Left lobe of liver (tissue), 2 donors: ENCODE results near the gene ITGA3. TPM values are rescaled to one million over a fixed set of nuclear protein-coding genes. Genes with fewer than 3 reads are reported as not detected.
A peak's percentile ranks its signal among the peaks of the same experiment; 100 is the strongest.

ENCODE experiments used
- ATAC-seq: fragments of 200-7000 bp; cut with Tn5 transposase; one replicate; pipeline ENCODE4 v1.9.1; 2020; ENCODE audit warnings: mild to moderate bottlenecking, moderate library complexity
- DNase-seq: peaks from one replicate; pipeline ENCODE4 v3.0.0-alpha.2; 2020; ENCODE audit warnings: low spot score
- total RNA-seq: library from RNA; stranded (reverse); gene quantifications from one replicate; pipeline ENCODE4 v1.2.1, GENCODE V29; 2021
- donor health status: DM: no; HTN: no; CAD: no; lungs with moderate emphysema.
- donor health status: DM: no; HTN: yes; CAD: no.

The ITGA3 gene
- total RNA-seq, 1 donor from 2014 or later = 2.7 TPM

DNA sequence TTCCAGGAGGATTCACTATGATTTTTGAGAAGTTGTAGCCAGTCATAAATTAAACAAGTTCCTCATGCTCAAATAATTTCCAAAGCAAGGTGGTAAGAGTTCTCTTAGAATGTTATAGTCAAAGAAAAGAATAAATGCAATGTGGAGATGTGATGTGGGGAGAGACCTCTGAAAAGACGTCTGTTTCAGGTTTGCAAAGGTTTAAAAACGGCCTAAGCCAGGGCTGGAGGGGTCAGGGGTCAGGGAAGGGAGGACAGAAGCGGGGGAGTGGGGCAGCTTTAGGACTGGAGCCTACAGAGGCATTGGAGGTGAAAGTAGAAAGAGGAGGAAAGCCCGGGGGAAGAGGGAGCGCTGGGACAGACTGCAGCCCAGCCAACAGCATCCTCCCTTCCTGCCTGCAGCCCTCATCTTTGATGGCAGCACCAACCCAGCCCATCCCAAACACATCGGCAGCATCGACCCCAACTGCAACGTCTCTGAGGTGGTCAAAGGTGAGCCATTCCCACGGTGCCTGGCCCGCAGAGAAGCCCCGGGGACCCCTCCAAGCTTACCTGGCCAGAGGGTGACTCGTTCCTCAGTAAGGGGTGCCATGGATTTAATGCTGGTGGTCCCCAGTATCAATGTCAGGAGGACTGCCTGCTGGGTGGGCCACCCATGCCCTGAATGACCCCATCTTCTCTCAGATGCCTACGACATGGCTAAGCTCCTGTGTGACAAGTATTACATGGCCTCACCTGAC is 50.7 kb downstream of the ITGA3 start:
- no peak for DNase-seq
- no peak for ATAC-seq

DNA sequence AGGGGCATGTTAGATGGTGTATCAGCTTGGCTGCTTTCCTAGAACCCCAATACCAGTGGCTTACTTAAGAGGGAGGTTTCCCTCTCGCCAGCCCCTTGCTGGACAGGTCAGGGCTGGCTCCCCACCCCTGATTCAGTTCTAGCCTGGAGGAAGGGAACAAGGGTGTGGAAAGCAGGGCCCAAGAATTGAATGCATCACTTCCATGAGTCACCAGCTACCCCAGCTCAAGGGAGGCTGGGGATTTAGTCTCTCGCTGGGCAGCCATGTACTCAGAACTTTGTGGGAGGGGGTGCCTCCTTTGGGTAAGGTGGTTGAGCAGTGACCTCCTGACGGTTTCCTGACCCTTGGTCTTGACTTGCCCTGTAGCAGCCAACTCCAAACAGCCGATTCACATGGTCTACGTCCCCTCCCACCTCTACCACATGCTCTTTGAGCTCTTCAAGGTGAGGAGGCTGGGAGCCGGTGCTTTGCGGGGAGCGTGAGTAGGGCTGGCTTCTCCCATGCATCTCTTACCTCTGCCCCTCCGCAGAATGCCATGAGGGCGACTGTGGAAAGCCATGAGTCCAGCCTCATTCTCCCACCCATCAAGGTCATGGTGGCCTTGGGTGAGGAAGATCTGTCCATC is 52.0 kb downstream of the ITGA3 start:
- no peak for DNase-seq
- ATAC-seq = no peak

DNA sequence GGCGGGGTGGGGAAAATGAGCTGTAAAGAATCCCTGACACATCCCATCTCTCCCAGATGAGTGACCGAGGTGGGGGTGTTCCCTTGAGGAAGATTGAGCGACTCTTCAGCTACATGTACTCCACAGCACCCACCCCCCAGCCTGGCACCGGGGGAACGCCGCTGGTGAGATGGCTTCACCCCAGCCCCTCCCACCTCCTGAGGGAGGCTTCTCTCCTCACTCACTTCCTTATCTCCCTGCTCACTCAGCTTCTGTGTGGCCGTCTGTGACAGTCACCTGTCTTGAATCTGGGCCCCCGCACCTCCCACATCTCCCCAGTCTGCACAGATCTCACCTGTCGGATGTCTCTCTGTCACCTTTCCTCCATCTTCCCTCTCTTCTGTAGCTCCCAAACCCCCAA is 52.6 kb downstream of the ITGA3 start:
- DNase-seq (no peak), ATAC-seq (no peak)

DNA sequence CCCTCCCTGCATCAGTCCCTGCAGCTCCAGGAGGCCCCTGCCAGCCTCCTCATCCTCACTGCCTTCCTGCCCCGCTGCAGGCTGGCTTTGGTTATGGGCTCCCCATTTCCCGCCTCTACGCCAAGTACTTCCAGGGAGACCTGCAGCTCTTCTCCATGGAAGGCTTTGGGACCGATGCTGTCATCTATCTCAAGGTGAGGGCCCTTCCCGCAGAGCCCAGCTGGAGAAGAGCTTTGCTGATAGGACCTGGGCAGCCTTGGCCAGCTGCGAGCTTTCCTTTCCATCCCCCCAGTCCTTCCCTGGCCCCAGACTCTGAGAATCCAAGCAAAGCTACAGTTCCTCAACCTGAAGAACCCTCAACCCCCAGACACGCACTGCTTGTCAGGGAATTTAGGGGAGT is 53.3 kb downstream of the ITGA3 start:
- ATAC-seq (no peak), DNase-seq (no peak)

DNA sequence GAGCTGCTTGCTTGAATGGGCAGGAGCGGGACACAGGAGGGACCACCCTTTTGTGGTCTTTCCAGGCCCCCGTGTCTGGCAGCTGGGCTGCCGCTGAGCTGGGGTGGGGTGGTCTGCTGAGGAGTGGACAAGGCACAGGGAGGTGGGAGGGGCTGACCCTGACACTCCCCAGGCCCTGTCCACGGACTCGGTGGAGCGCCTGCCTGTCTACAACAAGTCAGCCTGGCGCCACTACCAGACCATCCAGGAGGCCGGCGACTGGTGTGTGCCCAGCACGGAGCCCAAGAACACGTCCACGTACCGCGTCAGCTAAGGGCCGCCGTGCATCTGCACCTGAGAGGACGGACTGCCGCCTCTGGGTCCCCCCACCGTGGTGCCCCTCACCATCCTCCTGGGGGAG is 53.9 kb downstream of the ITGA3 start:
- no peak for DNase-seq
- no peak for ATAC-seq

DNA sequence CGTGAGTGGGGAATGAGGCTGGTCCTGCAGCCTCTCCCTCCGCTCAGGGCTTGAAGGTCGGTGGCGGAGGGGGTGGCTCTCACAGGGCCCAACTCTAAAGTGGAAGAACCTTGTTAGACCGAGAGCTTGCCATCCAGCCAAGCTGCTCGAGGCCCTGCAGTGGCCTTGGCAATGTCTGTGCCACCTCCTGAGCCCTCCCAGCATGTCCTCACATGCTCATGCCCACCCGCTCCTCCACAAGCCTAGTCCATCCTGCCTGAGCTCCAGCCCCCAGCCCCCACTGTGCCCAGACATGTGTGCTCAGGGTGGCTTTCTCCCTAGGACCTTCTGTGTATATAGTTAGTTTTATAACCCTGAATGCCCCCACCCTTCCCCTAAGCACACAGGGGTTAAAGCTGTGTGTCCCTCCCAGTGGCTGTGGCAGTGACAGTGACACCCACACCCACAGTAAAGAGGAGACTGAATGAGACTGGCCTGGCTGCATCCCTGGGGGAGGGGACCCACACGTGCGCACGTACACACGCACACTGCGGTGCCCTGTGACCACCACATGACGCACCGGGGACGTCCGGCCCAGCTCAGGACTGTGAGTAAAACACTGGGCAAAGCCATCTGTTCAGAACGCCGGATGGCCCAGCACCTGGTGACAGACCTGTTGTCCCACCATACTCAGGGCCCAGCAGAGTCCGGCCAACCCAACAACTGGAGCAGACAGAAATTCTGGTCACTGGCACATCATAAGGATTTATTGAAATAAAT is 54.9 kb downstream of the ITGA3 start:
- ATAC-seq = peak; percentile 4
- no peak for DNase-seq

DNA sequence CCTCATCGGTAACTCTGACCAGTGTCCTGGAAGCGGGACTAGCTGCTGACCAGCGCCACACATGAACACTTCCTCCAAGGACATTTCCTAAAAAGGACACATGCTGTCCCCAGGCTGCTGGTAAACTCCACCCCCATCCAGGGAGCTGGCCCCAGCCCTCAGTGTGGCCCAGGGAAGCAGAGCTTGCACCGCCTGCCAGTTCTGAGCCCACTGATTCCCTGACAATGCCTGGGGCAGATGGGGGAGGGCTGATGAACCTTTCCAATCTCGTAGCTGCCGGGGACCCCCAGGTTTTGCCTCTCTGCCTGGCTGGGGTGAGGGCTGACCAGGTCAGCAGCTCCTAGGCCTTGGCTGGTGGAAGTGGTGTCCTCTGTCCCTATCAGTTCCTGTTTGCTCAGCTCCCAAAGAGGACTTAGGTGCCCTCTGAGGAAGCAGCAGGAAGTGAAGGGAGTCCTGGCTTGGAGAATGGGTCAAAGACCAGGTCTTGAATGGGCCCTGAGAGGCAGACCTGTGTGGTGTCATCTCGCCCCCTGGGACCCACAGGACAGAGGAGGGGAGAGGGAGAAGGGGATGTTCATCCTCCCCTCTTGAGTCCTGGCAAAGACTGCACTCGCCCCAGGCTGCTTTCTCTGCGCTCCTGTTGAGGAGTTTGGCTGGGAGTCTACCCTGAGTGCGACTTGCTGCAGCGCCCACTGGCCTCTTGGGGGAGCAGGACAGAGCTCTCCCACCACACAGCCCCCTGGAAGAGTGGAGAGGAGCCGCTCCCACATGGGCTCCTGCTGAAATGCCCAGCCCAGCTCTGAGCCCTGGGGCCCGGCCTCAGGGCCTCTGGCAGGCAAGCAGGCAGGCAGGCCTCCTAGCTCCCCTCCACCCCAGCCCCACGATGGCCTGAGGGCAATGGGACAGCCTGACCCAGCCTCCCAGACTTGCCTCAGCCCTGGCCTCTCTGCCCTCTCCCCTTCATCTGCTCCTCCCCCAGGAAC is 56.1 kb downstream of the ITGA3 start:
- DNase-seq (no peak), ATAC-seq (peak; percentile 60)

DNA sequence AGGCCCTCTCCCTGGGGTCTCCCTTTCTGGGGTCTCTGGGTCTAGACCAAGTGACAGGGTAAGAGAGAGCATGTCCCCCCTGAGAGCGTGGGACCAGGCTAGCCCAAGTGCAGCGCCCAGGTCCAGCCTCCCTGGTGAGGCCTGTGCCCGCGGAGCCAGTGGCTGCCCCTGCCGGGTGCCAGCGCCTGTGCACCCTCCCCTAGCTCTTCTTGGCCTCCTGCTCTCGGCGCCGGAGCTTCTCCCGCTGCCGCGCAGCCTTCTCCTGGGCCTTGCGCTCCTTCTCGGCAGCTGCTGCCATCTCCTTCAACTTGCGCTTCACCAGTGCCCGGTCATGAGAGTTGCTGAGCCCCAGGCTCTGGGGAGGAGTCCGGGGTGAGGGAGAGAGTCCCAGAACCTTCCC is 56.8 kb downstream of the ITGA3 start:
- ATAC-seq = no peak
- no peak for DNase-seq

DNA sequence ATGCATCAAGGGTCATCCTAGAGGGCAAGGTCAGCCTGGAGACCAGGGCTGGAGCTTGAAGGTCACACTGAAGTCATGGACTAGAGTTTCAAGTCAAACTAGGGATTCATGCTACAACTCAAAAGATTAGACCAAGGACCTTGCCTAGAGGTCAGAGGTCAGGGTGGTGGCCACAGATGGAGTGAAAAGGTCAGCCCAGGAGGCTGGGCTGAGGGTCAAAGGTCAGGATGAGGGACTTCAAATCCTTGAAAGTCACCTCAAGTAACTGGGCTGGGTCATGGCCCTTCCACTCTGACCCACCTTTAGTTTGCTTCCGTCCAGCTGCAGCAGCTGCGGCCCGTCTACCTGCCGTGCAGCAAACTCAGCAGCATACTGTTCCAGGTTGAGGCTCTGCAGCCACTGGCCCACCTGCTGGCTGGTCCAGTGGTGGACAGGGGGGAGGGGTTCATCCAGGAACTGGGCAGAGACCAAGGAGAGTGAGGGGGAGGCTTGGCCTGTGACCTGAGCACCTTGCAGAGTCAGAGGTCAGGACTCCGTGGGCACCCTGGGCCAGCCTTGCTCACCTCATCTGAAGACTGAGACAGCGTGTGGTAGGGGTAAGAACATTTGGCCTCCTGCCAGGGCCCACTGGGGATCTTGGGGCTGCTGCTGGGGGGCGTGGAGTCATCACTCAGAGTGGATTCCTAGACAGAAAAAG is 57.9 kb downstream of the ITGA3 start:
- DNase-seq (no peak), ATAC-seq (no peak)

DNA sequence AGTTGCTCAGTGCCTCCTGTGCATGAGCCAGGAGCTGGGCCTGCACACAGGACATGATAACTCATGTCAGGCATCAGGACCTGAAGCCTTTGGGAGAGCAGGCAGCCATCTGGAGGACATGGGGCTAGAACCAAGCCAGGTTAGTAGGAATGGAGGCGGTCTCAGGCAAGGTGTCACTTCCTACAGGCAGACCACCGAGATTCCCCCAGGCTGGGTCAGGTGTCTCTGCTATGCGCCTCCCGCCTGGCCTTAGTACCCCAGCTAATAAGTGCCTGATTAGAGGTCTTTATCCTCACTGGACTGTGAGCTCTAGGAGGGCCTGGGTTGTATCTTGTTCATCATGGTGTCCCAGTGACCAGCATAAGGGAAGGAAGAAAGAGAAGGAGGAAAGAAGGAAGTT is 58.5 kb downstream of the ITGA3 start:
- DNase-seq (no peak), ATAC-seq (no peak)

DNA sequence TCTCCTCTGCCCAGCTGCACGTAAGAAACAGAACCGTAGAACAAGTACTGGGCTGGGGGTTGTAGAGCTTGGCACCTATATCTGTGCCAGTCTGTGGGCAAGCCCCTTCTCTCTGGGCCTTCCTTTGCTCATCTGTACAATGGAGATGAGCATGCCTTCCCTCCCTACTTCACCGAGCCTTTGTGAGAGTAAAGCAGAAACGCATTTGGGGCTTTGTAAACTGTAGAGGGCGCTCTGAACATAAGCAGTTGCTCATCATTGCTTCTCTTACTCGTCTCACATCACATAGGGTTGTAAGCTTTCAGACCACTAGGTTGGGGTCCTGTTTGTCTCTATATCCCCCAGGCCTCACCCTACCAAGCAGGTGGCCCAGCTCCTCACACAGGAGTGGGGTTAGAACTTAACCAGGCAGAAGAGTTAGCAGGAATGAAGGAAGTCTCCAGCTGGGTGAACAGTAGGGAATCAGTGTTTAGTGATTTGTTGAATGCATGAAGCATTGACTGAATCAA is 59.0 kb downstream of the ITGA3 start:
- DNase-seq (no peak), ATAC-seq (peak; percentile 27)

DNA sequence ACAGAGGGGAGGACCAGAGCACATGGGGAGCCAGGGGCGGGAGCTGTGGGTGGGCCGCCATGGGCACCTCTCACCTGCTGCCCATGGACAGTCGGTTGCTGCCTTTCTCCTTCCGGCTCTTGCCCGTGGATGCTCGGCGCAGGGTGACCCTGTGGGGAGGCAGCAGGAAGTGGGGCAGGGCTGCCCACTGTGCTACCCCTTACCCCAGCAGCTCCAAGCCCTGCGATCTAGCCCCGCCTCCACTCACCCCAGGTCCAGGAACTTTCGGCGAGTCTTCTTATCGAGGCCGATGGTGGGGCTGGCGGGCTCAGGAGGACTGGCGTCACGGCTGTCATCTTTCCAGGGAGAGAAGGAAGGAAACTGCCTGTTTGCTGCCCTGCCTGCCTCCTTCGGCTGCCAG is 59.8 kb downstream of the ITGA3 start:
- ATAC-seq = no peak
- no peak for DNase-seq

DNA sequence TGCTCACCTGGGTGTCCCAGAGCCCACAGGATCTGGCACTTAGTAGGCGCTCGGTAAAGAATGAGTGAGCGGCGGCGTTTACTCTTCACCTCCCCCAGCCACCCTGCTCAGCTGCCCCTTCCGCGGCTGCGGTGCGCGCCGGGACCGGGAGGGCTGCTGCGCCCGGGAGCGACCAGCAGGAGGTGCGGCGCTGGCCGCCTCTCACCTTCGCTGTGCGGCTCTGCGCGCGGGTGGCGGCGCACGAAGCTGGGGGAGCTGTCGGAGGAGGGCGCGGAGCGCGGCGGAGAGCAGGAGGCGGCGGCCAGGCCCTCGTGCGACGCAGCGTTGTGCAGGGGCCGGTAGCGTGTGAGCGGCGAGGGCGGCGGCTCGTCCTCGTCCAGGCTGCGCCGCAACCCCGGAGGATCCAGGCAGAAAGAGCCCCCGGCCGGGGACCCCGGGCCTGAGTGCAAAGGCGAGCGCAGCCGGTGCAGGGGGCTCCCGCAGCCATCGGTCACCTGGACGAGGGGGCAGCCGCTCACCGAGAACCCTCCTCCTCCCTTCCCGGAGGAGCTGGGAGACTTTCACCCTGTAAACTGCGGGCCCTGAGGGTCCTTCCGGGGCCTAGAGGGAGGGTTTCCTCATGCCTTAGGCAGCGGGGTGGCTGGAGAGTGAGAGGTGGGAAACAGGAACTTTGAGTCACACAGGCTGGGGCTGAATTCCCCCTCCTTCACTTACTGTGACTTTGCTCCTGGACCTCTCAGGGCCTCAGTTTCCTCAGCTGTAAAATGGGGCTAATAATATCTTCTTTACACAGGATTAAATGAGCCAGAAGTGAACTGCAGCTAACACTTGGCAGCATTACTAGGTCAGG is 61.5 kb downstream of the ITGA3 start:
- DNase-seq (no peak), ATAC-seq (peak; percentile 82)

DNA sequence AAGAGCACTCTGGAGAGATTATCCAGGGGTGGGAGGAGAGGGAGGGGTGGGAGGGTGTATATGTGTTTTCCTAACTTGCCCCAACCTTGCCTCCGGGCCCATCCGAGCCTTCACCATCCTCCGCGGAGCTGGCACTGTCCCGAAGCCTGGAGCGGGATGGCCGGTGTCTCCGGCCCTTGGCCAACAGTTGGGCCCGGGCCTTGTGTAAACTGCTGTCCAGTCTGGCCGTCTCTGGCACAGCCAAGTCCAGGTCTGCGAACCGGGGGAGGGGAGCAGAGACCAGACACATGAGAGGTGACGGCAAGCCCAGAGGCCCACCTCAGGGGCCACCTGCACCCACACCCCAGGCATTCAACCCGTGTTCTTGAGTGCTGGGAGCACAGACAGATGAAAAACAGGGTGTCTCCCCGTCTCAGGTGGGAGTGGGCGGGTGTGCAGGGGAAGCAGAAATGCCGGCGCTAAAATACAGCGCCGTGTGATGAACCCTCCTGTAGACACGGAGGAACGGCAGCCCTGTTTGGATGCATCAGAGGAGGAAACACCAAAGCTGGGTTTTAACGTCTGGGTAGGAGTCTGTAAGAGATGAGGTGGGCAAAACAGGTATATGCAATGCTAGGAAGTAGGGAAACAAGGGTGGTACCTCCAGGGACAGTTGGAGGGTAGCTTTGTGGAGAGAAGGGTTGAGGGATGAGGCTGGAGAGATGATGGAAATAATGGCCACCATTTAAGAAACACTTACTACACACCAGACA is 62.3 kb downstream of the ITGA3 start:
- DNase-seq (no peak), ATAC-seq (peak; percentile 39)

DNA sequence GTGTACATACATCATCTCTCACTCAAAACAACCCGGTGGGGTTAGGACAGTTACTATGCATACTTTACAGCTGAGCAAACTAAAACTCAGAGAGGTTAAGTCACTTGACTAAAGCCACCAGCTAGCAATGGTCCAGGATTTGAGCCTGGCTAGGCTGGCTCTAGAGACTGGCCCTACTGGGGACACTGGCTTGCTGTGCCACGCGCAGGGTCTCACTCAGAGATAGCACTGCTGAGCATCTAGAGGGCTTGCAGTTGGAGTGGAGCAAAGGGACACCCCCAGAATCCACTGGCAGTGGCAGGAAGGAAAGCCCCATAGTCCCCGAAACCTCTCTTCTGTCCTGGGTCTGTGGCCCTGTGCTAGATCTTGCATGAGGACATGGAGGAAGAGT is 62.9 kb downstream of the ITGA3 start:
- DNase-seq = no peak
- ATAC-seq = no peak

DNA sequence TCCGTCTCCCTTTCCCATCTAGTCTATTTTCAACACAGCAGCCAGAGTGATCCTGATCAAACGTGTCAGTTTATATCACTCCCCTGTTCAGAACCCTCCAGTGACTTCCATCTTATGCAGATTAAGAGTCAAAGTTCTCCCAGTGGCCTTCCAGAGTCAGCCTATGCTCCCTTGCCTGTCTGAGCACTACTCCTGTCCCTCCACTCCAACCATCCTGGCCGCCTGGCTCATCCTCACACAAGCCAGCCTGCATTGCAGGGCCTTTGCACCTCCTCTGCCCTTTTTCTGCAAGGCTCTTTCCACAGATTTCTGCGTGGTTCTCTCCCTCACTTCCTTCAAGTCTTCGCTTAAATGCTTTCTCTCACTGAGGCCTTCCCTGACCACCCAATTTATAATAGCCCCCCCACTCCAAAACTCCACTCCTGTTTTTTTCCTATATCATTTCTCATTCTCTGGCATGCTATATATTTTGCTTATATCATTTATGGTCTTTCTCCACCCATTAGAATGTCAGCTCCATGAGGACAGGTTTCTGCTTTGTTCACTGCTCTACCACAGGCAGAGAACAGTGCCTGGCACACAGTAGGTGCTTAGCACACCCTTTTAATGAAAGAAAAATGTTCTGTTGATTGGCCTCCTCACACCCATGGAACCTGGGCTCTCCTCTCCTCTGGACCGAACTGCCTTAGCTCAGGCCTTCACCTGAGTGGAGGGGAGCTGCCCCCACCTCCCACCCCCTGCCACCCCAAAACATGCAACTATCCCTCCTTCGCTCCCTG is 64.8 kb downstream of the ITGA3 start:
- ATAC-seq (no peak), DNase-seq (no peak)

DNA sequence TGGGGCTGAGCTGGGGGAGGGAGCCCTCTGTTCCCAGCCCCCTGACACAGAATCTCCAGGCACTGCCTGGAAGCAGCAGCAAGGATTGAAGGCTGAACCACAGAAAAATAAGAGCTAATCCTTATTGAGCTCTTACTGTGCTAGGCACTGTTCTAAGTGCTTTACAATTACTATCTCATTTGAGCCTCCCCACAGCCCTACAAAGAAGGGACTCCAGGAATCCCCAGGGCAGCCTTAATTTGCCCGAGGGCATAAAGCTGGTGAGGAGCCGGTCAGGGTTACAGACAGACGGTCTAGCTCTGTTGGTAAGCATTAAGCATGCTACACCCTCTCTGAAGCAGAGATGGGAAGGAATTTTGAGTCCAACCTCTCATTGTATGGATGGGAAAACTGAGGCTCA is 67.0 kb downstream of the ITGA3 start:
- no peak for DNase-seq
- no peak for ATAC-seq
